H1 (cell line): Measurements from ENCODE around the gene RABGAP1.

Source experiments
- BCL11A ChIP-seq, 2 experiments: IDR thresholded peaks; one replicate each; pipeline ENCODE4 v1.6.1; 2011; ENCODE audit warnings: low read depth in 2 of 2, low read length in 2 of 2, mild to moderate bottlenecking in 2 of 2
- GTF2F1 ChIP-seq: IDR thresholded peaks from 2 replicates; pipeline ENCODE4 v1.6.1; 2012; ENCODE audit warnings: low read depth, low read length, improper control_type of control experiment, borderline replicate concordance
- JUN ChIP-seq: IDR thresholded peaks from 2 replicates; pipeline ENCODE4 v1.6.1; 2011; ENCODE audit warnings: low read depth, mild to moderate bottlenecking, improper control_type of control experiment, low read length
- PHF8 ChIP-seq: fragments of 200-600 bp; sonication (generic); conservative IDR thresholded peaks from 2 replicates; pipeline ENCODE4 v1.7.1; 2012; ENCODE audit warnings: low read depth, mild to moderate bottlenecking, inconsistent platforms, low read length, moderate library complexity
- POLR2A ChIP-seq, 2 experiments: IDR thresholded peaks; 1 replicate in 1 of 2; 2 replicates in 1 of 2; pipeline ENCODE4 v1.6.1; 2011; ENCODE audit warnings: low read depth in 2 of 2, low read length in 2 of 2, mild to moderate bottlenecking in 2 of 2; ENCODE audit errors: control extremely low read depth in 1 of 2
- POLR2AphosphoS5 ChIP-seq: IDR thresholded peaks from 2 replicates; pipeline ENCODE4 v1.6.1; 2011; ENCODE audit warnings: low read depth, low read length
- RFX5 ChIP-seq: IDR thresholded peaks from 2 replicates; pipeline ENCODE4 v1.6.1; 2011; ENCODE audit warnings: low read depth, low read length, improper control_type of control experiment, borderline replicate concordance
- SP2 ChIP-seq: IDR thresholded peaks from 2 replicates; pipeline ENCODE4 v1.6.1; 2012; ENCODE audit warnings: mild to moderate bottlenecking, low read length, inconsistent platforms
- SUZ12 ChIP-seq: fragments of 200-600 bp; sonication (generic); IDR thresholded peaks from 2 replicates; pipeline ENCODE4 v1.6.1; 2012; ENCODE audit warnings: mild to moderate bottlenecking, inconsistent platforms, low read length, moderate library complexity, mixed read lengths
- YY1 ChIP-seq: IDR thresholded peaks from 2 replicates; pipeline ENCODE4 v1.6.1; 2011; ENCODE audit warnings: low read depth, mild to moderate bottlenecking, low read length
- TF ChIP-seq, protein P1 (sequence below), 3 experiments: IDR thresholded peaks; 1 replicate in 2 of 3; 2 replicates in 1 of 3; pipeline versions ENCODE4 v1.5.1 to v1.6.1; 2011; ENCODE audit warnings: low read length in 3 of 3, mild to moderate bottlenecking in 3 of 3, inconsistent platforms in 2 of 3, low read depth in 1 of 3, moderate library complexity in 1 of 3; ENCODE audit not compliant: insufficient read depth in 1 of 3; ENCODE audit errors: control extremely low read depth in 1 of 3

- TF ChIP-seq SP2 (no peak), SUZ12 (no peak), JUN (no peak), BCL11A (IDR thresholded peaks at IDR 0.05; ENCODE audit: low read depth in 2 of 2, low read length in 2 of 2) (no peak), PHF8 (no peak), YY1 (no peak), POLR2A (IDR thresholded peaks at IDR 0.05; ENCODE audit: control extremely low read depth in 1 of 2, low read depth in 2 of 2, low read length in 2 of 2) (no peak), POLR2AphosphoS5 (no peak), GTF2F1 (no peak), RFX5 (no peak)
- TF ChIP-seq, protein P1, sequence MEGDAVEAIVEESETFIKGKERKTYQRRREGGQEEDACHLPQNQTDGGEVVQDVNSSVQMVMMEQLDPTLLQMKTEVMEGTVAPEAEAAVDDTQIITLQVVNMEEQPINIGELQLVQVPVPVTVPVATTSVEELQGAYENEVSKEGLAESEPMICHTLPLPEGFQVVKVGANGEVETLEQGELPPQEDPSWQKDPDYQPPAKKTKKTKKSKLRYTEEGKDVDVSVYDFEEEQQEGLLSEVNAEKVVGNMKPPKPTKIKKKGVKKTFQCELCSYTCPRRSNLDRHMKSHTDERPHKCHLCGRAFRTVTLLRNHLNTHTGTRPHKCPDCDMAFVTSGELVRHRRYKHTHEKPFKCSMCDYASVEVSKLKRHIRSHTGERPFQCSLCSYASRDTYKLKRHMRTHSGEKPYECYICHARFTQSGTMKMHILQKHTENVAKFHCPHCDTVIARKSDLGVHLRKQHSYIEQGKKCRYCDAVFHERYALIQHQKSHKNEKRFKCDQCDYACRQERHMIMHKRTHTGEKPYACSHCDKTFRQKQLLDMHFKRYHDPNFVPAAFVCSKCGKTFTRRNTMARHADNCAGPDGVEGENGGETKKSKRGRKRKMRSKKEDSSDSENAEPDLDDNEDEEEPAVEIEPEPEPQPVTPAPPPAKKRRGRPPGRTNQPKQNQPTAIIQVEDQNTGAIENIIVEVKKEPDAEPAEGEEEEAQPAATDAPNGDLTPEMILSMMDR (IDR thresholded peaks at IDR 0.05; ENCODE audit: control extremely low read depth in 1 of 3, insufficient read depth in 1 of 3, low read depth in 1 of 3, low read length in 3 of 3) = no peak
Observed at GRCh38 chr9:123034881-123035510, 94.2 kb downstream of the RABGAP1 start.
